ENCODE measurements around the gene VPS37B.

Gene VPS37B

DNA sequence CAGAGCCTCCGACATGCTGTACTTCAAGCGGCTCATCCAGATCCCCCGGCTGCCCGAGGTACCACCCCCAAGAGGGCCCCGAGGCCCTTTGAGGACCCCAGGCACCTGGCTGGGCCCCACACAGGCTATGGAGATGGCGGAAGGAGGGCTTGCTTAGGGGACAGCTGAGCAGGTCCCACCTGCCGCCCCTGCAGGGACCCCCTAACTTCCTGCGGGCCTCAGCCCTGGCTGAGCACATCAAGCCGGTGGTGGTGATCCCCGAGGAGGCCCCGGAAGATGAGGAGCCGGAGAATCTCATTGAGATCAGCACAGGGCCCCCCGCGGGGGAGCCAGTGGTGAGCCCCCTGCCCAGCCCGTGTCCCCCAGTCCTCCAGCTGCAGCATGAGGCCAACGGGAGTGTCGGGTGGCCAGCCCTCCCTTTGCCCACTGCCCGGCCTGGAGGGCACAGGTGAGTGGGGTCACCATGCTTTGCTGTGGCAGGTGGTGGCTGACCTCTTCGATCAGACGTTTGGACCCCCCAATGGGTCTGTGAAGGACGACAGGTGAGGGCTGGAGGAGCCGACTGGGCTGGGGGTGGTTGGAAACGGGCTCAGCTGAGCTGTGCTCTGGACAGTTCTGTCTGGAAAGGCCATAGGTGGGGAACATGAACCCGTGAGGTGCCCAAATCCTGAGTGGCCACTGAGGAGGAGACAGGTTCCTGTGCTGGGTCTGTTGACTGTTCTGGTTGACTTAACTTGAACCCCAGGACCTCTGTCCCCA lies 40.7 kb downstream of the VPS37B start:
- no peak for DNase-seq (ENCODE audit: low read depth in 4 of 4, low spot score in 1 of 4)

DNA sequence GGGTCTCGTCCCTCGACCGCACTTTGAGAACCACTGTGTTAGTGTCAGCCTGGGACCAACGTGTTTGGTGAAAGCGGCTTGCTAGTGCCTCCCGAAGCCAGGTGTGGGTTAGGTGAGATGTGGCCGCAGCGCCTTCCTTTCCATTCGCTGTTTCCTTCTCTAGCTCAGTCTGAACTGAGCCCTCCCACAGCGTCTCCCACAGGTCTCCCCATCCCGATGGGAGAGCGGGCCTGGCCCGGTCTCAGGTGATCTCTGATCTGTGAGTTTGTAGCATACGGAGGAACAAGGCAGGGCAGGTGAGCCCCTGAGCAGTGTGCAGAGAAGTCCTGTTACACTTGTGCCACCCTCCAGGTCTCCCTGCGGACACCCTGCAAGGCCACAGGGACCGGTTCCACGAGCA lies 41.4 kb downstream of the VPS37B start:
- DNase-seq (ENCODE audit: low read depth in 4 of 4, low spot score in 1 of 4): no peak

DNA sequence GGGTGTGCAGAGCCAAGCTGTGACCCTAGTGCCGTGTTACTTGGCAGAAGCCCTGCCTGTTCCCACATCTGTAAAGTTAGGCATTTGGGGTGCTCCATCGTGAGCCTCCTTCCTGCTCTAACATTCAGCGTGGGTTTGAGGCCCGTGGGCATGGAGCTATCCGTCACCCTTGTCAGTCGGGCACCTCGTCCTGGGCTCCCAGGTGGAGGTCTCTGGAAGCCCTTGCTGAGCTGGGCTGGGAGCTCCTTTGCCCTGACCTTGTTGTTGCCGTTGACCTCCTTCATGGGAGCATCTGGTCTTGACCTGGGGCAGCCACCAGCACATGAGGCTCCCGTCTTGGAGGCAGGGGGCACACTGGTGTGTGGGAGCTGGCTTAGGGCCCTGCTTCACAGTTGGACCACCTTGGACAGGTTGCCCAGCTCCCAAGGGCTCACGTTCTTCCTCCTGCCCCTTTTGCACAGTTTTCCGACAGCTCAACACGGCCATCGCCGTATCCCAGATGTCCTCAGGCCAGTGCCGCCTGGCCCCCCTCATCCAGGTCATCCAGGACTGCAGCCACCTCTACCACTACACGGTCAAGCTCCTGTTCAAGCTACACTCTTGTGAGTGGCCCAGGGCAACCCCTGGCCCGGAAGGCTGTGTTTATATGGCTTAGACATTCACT lies 42.2 kb downstream of the VPS37B start:
- DNase-seq (ENCODE audit: low read depth in 4 of 4, low spot score in 1 of 4): no peak

DNA sequence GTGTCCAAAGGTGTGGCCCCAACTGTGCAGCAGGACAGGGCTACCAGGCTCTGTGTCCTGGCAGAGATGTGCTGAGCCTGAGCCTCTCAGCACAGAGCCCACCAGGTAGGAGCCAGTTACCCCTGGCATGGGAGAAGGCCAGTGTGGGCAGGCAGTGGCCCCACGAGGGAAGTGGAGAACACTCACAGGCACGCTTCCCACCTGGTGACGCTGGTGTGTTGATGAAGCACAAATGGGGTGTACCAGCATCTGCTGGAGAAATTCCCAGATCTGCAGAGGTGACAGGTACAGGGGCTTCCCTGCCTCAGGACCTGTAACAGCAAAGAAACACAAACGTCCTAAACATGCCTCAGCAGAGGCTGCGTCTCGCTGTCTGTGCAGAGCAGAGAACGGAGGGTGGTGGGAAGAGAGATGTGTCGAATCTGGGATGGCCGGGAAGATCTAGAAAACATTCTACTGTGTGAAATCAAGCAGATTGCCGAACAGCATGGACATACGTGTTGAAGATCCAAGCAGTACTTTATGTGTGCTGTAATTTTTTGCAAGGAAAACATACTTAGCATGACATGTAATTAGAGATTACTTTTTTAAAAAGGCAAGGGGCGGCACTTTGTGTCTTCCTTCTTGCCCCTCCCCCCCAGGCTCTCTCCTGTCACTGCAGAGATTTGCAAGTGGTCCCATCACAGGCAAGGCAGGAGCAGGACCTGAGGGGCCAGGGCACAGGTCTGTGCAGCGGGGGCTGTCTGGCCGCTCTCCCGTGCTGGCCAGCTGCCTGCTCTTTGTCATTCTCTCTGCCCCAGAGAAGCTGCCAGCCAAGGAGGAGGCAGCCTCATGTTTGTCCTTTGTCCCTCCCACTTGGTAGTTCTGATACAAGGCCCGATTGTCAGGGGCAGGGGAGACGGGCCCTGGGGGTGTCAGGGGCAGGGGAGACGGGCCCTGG lies 43.3 kb downstream of the VPS37B start:
- no peak for DNase-seq (ENCODE audit: low read depth in 4 of 4, low spot score in 1 of 4)

DNA sequence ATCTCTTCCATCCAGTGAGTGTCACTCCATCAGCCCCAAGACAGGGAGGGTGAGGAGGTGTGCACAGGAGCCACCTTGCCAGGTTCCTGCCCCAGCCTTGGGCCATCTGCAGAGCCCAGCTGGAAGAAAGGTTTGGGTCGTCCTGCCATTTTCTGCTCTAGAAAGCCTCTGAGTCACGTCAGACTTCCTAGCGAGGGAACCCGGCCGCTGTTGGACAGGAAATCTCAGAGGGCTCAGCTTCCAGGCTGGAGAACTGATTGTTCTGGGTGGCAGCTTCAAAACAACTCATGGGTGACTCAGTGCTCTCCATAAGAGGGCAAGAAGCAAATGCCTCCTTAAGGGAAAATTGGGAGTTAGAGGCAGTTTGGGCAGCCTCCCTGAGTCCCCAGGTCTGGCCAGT lies 44.1 kb downstream of the VPS37B start:
- DNase-seq (ENCODE audit: low read depth in 4 of 4, low spot score in 1 of 4): no peak

DNA sequence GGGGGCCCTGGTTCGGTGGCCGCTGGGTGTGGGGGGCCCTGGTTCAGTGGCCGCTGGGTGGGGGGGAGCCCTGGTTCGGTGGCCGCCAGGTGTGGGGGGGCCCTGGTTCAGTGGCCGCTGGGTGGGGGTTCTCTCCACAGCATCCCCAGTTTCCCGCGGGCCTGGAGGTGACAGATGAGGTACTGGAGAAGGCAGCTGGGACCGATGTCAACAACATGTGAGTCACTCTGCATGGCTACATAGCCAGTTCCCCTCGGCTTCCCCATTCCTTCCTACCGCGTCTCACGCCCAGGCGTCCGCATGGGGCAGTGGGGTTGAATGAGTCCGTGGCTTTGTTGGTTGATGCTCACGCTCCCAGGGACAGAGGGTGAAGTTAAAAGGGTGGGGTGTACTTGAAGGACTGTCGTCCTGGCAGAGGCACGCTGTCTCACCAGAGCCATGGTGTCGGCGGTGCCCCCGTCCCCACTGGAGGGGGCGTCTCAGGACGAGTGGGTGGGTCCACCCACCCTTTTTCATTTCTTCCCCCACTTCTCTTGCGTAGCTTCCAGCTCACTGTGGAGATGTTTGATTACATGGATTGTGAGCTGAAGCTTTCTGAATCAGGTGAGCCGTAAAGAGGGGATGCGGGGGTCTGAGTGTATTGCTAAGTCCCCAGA lies 45.1 kb downstream of the VPS37B start:
- no peak for DNase-seq (ENCODE audit: low read depth in 4 of 4, low spot score in 1 of 4)

DNA sequence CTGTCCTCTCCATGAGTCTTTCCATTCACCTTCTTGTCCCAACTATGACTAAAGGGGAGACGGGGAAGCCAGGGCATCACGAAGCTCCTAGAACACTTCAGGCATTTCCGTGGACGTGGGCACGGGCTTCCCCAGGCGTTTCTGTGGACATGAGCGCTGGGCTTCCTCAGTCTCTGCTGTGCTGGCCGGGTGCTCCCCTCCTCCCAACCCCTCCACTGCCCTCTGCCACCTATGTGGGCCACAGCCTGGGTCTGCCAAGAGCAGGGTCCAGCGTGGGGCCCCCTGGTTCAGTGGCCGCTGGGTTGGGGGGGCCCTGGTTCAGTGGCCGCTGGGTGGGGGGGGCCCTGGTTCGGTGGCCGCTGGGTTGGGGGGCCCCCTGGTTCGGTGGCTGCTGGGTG lies 45.9 kb downstream of the VPS37B start:
- DNase-seq (ENCODE audit: low read depth in 4 of 4, low spot score in 1 of 4): no peak

DNA sequence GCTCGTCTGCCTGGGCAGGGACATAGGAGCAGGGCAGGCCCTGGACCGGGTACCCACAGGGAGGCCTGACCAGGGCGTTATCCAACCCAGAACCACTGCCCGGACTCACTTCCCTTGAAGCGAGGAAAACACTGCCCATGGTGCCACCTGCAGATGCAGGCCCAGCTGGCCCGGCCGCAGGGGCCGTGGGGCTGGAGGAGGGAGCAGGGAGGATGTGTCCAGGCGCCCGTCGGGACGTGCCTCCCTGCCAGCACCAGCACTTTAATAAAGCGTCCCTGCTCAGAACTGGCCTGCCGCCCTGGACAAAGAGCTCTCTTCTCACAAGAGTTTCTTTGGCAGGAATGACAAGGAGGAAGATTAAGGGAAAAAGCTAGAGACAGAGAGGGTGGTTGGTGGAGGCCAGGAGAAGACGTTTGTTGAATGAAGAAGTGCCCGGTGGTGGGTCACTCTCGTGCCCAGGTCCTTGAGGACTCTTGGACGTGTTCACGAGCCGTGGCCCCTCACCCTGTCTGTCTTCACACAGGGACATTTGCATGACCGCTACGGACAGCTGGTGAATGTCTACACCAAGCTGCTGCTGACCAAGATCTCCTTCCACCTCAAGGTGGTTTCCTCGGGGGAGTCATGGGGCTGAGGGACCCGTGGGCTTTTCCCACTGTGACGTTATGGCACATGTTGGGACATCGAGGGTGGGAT lies 46.4 kb downstream of the VPS37B start:
- no peak for DNase-seq (ENCODE audit: low read depth in 4 of 4, low spot score in 1 of 4)

DNA sequence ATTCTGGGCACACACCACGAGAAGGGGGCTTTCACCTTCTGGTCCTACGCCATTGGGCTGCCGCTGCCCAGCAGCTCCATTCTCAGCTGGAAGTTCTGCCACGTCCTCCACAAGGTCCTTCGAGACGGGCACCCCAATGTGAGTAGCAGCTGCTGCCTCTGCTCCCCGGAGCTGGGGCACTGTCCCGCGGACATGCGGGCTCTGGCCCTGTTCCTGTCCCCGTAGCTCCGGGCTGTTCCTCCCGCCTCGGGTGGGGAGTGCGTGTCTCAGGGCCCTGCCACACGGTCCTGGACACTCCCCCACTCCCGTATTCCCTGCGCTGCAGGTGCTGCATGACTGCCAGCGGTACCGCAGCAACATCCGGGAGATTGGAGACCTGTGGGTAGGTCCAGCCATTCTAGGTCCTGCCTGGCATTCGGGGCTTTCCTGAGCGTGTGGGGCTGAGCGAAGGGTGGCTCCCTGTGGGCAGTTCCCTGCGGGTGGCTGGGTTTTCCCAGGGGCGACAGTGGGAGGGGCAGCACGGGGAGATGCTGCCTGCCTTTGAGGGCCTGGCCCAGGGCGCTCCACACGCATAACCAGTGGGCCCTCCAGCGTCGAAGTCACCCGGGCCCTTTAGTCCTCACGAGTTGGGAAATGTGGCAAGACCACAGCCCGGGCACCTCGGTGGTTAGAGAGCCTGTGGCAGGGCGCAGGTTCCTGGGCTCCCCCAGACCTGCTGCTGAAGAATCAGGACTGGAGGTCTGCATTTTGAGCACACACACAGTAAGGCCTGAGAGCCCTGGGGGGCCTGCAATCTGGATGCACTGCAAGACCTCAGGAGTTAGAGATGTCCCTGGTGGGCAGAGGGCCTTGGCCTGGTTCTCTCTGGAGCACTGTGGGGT lies 47.2 kb downstream of the VPS37B start:
- DNase-seq (ENCODE audit: low read depth in 4 of 4, low spot score in 1 of 4): no peak

DNA sequence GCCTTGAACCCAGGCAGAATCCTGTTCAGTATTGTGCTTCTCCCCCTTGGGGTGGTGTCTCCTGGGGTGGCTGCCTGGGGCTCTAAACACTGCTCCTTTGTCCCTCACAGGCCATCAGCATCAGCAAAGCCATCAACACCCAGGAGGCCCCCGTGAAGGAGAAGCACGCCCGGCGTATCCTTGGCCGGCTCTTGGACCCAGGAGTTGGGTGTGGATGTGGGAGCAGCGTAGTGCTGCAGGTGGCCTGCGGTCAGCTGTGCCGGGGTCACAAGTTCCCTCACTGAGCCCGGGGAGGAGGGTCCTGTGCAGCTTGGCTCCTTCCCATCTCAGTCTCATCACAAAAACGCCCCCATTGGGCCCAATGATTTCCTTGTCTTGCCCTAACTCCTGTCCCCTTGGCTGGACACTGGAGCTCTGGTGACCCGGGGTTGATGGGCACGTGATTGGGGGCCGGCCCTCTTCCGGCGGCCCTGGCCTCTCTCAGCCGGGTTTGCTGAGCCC lies 48.0 kb downstream of the VPS37B start:
- no peak for DNase-seq (ENCODE audit: low read depth in 4 of 4, low spot score in 1 of 4)

DNA sequence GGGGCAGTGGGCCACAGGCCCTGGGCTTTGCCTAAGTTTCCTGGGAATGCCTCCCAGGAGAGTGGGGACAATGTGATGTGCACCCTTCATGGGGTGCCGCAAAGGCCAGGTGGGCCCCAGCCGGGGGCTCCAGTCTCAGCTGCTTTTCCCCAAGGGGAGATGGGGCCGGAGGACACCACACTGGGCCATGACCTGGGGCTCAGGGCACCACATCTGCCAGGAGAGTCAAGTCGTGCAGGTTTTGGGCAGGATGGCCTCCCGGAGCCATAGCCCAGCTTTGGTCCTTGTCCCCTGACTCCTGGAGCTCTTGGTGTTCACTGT lies 48.4 kb downstream of the VPS37B start:
- DNase-seq (ENCODE audit: low read depth in 4 of 4, low spot score in 1 of 4): no peak

DNA sequence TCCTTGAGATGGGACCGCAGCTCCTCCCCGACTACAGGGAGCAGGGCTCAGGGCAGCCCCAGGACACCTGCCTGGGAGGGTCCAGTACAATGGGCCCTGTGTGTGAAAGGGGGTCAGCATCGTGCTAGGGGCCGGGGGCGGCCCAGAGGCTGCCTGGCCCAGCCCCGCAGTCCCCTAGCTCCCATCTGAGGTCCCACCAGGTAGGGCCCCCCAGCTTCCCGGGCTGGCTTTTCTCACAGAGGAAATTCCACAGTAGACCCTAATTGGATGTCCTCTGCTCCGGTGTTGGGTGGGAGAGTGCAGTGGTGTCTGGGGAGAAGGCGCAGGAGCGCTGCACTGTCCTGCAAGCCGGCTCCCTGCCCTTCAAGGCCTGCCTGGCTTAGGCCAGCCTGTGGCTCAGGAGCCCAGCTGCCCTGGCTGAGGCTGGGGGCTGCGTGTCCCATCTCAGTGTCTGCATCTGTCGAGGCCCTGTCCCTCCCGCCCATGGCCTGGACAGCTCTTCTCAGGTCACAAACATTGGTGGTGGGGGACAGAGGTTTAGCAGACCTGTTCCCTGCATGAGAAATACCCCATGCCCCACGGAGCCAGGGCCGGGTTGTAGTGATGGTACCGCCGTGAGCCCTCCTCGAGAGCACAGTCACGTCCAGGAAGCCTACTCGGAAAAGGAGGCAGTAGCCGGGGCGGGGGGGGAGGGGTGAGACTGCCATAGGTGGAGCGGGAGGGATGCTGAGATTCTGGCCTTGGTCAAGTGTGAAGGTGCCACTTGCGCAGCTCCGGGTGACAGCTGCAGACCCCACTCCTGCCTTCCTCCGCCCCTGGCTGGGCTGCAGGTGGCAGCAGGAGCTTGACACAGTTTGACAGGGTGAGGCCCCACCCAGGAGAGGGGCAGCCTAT lies 49.1 kb downstream of the VPS37B start:
- DNase-seq (ENCODE audit: low read depth in 4 of 4, low spot score in 1 of 4): no peak

DNA sequence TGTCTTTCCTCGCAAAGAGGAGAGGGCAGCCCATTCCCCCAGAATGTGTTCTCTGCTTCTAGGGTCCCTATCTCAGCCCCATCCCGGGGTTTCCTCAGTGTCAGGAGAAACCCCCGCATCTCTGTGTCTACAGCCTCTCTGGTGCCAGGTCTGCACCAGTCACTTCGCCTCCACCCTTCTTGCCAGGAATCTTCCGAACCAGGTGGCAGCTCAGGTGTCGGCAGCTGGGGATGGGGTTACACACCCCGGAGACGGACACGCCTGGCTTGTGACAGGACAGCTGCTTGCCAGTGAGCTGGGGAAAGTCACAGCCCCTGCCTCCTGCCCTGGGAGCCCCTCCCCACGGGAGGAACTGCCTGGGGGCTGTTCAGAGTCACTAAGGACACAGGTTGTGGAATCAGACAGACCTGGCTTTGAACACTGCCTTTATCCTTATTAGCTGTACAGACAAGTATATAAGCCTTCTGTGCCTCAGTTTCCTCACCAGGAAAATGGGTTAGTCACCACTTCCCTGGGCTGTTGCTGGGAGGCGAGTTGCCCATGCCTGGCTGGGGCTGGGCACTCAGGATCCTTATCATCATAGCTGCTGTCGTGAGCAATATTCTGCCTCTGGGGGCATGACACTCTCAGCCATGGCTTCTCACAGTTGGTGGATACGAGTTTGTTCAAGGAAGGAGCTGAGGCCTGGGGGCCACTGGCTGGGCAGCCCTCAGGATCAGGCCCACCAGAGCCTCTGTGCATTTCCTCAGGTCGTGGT lies 49.9 kb downstream of the VPS37B start:
- no peak for DNase-seq (ENCODE audit: low read depth in 4 of 4, low spot score in 1 of 4)

DNA sequence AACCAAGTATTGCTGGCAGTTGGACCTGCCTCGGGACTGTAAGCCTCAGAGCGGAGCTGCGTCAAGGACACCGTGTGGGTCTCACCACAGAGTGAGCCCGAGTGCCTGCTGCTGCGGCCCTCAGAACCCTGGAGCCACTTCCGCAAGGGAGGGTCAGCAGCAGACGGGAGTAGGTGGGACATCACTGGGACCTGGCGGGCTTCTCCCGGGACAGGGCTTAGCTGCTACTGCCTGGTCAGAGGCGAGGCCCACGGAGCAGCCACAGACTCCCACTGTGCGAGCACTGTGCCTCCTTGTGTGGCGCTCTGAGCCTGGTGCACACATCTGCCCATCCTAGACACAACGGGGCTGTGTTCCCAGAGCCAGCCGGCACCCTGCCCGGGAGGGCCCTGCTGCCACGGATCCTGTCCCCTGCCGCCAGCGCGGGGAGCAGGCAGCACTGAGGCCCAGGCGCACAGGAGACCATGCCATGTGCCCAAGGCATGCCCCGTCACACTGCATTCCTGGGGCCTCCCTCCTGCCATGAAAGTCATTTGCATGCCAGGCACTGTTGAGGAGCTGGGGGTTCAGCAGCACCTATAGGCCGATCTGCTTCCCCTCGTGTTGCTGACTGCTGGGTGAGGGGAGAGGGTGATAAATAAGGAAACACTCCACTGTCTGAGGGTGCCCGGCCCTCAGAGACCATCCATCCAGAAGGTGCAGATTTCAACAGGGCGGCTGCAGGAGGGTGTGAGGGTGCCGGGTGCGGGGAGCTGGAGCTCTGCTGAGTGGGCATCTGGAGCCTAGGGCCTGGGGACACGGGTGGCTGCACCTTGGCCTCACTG lies 50.7 kb downstream of the VPS37B start:
- no peak for DNase-seq (ENCODE audit: low read depth in 4 of 4, low spot score in 1 of 4)

DNA sequence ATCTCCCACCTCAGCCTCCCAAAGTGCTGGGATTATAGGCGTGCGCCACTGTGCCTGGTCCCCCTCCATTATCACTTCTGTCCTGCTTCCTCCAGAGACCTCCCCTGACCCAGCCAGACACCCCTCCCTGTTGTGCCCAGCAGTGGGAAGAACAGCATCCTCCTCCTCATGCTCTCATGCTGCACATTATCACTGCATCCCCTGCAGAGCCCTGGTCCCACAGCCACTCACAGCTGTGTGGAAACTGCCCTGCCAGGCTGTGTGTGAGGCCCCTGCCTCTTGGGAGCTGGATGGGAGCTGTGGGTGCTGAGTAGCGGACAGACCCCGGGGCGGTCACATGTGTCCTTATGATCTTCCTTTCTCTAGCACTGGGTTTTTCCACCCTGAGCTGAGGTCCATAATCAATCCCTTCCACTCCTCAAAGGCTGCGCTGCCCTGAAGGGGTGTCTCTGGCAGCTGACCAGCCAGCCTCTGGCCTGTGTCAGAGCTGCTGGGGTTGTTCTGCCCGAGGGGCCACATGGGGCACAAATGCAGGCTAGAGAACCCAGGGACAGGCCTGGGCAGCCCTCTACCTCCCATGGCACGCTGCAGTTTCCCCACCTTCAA lies 51.5 kb downstream of the VPS37B start:
- DNase-seq (ENCODE audit: low read depth in 4 of 4, low spot score in 1 of 4): no peak

DNA sequence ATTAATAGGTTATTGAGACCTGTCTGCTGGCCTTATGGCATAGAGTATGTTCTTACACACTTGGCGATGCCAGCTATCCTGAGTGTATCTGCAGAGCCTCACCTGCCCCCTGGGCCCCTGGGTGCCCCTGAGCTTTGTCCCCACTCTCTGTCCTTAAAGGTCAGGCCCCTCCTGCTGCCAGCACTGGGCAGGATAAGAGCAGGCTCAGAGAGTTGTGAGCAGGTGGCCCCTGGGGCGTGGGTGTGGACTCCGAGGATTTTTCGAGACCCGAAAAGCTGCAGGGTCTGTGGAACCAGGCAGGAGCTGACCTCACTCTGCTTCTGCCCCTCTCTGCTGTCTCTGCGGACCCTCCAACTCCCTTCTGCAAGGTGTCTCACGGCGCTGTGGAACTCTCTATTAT lies 52.5 kb downstream of the VPS37B start:
- no peak for DNase-seq (ENCODE audit: low read depth in 4 of 4, low spot score in 1 of 4)
